Measurements from ENCODE around the gene GARNL3.

GARNL3 gene

GRCh38 chr9:127277770-127278169, 13.2 kb downstream of the GARNL3 start:
- TF ChIP-seq CTCF (IDR thresholded peaks at IDR 0.05; ENCODE audit: borderline replicate concordance, insufficient read depth, low read depth, low read length) = no peak
- H3K4me3 ChIP-seq (ENCODE audit: low read depth, low read length) = no peak overlapping the region

- no peak overlapping the region for H3K4me3 ChIP-seq (ENCODE audit: low read depth, low read length)
- no peak for TF ChIP-seq CTCF (IDR thresholded peaks at IDR 0.05; ENCODE audit: borderline replicate concordance, insufficient read depth, low read depth, low read length)
Measured at GRCh38 chr9:127278372-127278771, 13.8 kb downstream of the GARNL3 start.

- H3K4me3 ChIP-seq (ENCODE audit: low read depth, low read length) = no peak overlapping the region
- TF ChIP-seq CTCF (IDR thresholded peaks at IDR 0.05; ENCODE audit: borderline replicate concordance, insufficient read depth, low read depth, low read length) = no peak
Measured at GRCh38 chr9:127279717-127280285, 15.2 kb downstream of the GARNL3 start.

- no peak for TF ChIP-seq CTCF (IDR thresholded peaks at IDR 0.05; ENCODE audit: borderline replicate concordance, insufficient read depth, low read depth, low read length)
Measured at GRCh38 chr9:127280880-127281660, 16.5 kb downstream of the GARNL3 start.

GRCh38 chr9:127281891-127282290, 17.3 kb downstream of the GARNL3 start:
- no peak for TF ChIP-seq CTCF (IDR thresholded peaks at IDR 0.05; ENCODE audit: borderline replicate concordance, insufficient read depth, low read depth, low read length)
- H3K4me3 ChIP-seq (ENCODE audit: low read depth, low read length) = no peak overlapping the region

More at GRCh38 chr9:127280880-127281660, 16.5 kb downstream of the GARNL3 start:
- H3K4me3 ChIP-seq (ENCODE audit: low read depth, low read length) = no peak overlapping the region

GRCh38 chr9:127282611-127283010, 18.0 kb downstream of the GARNL3 start:
- TF ChIP-seq CTCF (IDR thresholded peaks at IDR 0.05; ENCODE audit: borderline replicate concordance, insufficient read depth, low read depth, low read length) = no peak
- no peak overlapping the region for H3K4me3 ChIP-seq (ENCODE audit: low read depth, low read length)

- TF ChIP-seq CTCF (IDR thresholded peaks at IDR 0.05; ENCODE audit: borderline replicate concordance, insufficient read depth, low read depth, low read length) = no peak
- no peak overlapping the region for H3K4me3 ChIP-seq (ENCODE audit: low read depth, low read length)
Measured at GRCh38 chr9:127283135-127283534, 18.6 kb downstream of the GARNL3 start.

Data from GM12875 (cell line).